Muscle layer of duodenum (tissue), 2 donors: ENCODE data around the gene BRWD1.

Source experiments
- H3K27ac ChIP-seq: one replicate; pipeline ENCODE4 v1.7.0; 2013; ENCODE audit warnings: mild to moderate bottlenecking, low read length
- H3K27me3 ChIP-seq: one replicate; pipeline ENCODE4 v1.7.0; 2013; ENCODE audit warnings: low read depth, mild to moderate bottlenecking, control low read depth, low read length
- H3K36me3 ChIP-seq, 2 donors: one replicate each; pipeline ENCODE4 v1.7.0; 2013; ENCODE audit warnings: low read length in 2 of 2, control low read depth in 1 of 2, mild to moderate bottlenecking in 1 of 2; ENCODE audit not compliant: insufficient read depth in 2 of 2, control insufficient read depth in 1 of 2
- H3K4me1 ChIP-seq, 2 donors: one replicate each; pipeline ENCODE4 v1.7.0; 2013; ENCODE audit warnings: low read length in 2 of 2, mild to moderate bottlenecking in 2 of 2, control low read depth in 1 of 2, moderate library complexity in 1 of 2; ENCODE audit not compliant: insufficient read depth in 2 of 2, control insufficient read depth in 1 of 2
- H3K4me3 ChIP-seq, 2 donors: one replicate each; pipeline ENCODE4 v1.7.0; 2013; ENCODE audit warnings: low read length in 2 of 2, low read depth in 1 of 2, mild to moderate bottlenecking in 1 of 2
- H3K9me3 ChIP-seq, 2 donors: one replicate each; pipeline ENCODE4 v1.7.0; 2013; ENCODE audit warnings: low read length in 2 of 2, control low read depth in 1 of 2, mild to moderate bottlenecking in 1 of 2; ENCODE audit not compliant: control insufficient read depth in 1 of 2
- donor health status: healthy.

The BRWD1 gene

GRCh38 chr21:39326607-39327307 lies 13.3 kb upstream of the BRWD1 start:
- Histone ChIP-seq H3K36me3 (no peaks in the 10 kb centered on the region), H3K4me1 (no peaks in the 10 kb centered on the region), H3K27me3 (no peaks in the 10 kb centered on the region), H3K4me3 (no peak overlapping the region), H3K27ac (no peak overlapping the region), H3K9me3 (no peaks in the 10 kb centered on the region)

GRCh38 chr21:39325458-39325857 lies 12.0 kb upstream of the BRWD1 start:
- H3K9me3 ChIP-seq = no peaks in the 10 kb centered on the region
- no peak overlapping the region for H3K4me3 ChIP-seq
- H3K27ac ChIP-seq = no peak overlapping the region
- no peaks in the 10 kb centered on the region for H3K36me3 ChIP-seq
- H3K4me1 ChIP-seq = no peaks in the 10 kb centered on the region
- H3K27me3 ChIP-seq = no peaks in the 10 kb centered on the region

- Histone ChIP-seq H3K9me3 (no peaks in the 10 kb centered on the region), H3K4me1 (peaks cover 0 to 9% of the 10 kb centered on the region in 2 donors), H3K27ac (no peak overlapping the region), H3K27me3 (no peaks in the 10 kb centered on the region), H3K4me3 (no peak overlapping the region), H3K36me3 (no peaks in the 10 kb centered on the region)
These were observed 8.0 kb upstream of the BRWD1 start for GRCh38 chr21:39321424-39321823.

- no peak overlapping the region for H3K4me3 ChIP-seq
- peaks cover 0 to 9% of the 10 kb centered on the region in 2 donors for H3K4me1 ChIP-seq
- no peaks in the 10 kb centered on the region for H3K27me3 ChIP-seq
- H3K9me3 ChIP-seq = no peaks in the 10 kb centered on the region
- no peaks in the 10 kb centered on the region for H3K36me3 ChIP-seq
- no peak overlapping the region for H3K27ac ChIP-seq
These were observed 6.4 kb upstream of the BRWD1 start for GRCh38 chr21:39319814-39320332.

DNA sequence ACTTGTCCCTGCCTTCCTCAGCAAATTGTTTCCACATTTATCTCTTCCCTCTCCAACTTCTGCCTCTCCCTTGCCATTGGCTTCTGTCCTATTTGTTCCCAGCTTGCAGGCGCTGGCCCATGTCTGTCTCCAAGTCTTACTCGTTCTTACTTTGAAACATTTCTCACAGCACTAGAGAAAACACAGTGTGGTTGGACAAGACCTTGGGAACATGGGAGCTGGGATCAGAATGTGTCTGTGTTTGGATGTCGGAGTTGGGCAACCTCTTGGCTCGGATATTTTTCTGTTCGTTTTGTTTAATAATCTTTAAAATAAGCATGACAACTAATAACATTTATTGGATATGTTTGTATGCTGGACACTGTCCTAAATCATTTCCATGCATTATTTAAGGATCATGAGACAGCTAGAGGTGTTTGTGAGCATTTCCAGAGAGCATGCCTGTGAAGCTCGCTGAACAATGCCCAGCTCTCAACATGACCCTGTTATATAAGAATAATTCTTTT lies 5.9 kb upstream of the BRWD1 start:
- no peaks in the 10 kb centered on the region for H3K27me3 ChIP-seq
- no peak overlapping the region for H3K4me3 ChIP-seq
- peaks cover 0 to 9% of the 10 kb centered on the region in 2 donors for H3K4me1 ChIP-seq
- no peak overlapping the region for H3K27ac ChIP-seq
- no peaks in the 10 kb centered on the region for H3K36me3 ChIP-seq
- H3K9me3 ChIP-seq = no peaks in the 10 kb centered on the region

DNA sequence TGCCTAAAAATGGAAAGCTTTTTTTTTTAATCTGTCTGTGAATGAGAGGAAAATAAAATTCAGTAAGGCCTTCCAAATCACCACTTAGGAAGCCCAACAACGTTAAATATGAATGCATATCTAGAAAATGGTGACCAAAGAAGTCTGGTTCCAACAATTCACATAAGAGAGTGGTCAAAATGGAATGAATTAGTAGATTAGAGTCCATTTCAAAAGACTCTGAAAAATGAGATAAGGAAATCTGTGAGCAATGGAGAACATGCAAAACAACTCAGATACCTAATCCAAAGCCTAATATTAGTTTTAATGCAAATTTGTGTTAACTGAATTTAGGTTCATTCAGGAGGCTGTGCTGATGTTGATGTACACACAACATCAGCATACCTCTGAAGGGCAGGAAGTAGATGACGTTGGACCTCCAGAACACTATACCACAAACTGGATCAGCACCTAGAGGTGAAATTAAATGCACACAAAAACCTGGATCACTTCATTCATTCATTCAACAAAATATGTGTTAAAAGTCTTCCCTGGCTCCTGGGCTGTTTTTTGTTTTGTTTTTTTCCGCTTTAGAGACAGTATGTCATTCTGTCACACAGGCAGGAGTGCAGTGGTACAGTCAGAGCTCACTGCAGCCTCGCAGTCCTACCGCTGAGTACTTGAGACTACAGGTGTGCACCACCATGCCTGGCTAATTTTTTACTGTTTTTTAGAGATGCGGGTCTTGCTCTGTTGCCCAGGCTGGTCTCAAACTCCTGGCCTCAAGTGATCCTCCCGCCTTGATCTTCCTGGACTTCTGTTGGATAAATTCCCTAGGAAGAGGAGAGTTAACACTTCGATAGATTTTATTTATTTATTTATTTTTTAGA lies 4.9 kb upstream of the BRWD1 start:
- no peak overlapping the region for H3K27ac ChIP-seq
- H3K27me3 ChIP-seq = no peaks in the 10 kb centered on the region
- H3K9me3 ChIP-seq = no peaks in the 10 kb centered on the region
- peaks cover 0 to 9% of the 10 kb centered on the region in 2 donors for H3K4me1 ChIP-seq
- H3K36me3 ChIP-seq = no peaks in the 10 kb centered on the region
- H3K4me3 ChIP-seq = no peak overlapping the region

DNA sequence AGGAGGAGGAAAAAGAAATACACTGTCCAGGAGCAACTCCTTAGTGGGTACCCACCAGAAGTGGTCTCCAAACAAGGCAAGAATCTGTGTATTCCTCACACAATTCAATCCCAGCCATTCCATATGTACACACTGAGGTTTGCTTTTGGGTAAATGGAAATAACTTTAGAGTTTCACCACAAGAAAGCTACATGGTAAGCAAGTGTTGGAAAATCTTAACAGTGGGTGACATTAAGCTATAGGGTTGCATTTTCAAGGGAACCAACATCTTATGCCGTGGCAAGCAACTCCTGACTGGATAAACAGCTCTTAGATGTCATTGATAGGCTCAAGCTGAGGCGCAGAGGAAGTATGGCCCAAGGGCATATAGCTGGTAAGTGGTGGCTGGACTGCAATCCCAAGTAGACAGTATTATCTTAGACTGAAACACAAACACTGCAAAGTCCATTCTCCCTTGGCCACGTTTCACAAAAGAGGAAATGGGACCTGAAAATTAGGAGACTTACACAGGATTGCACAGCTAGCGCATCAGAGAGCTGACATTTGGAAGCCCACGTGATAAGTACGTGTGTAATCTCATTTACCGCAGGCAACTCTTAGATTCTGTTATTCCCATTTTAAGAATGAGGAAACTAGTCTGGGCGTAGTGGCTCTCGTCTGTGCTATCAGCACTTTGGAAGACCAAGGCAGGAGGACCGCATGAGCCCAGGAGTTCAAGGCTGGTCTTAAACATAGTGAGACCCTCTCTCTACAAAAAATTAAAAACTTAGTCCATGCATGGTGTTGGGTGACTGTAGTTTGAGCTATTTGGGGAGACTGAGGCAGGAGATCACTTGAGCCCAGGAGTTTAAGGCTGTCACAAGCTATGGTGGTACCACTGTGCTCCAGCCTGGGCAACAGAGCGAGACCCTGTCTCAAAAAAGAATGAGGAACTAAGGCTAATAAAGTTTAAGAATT lies 4.0 kb upstream of the BRWD1 start:
- H3K27me3 ChIP-seq = no peaks in the 10 kb centered on the region
- H3K27ac ChIP-seq = no peak overlapping the region
- H3K9me3 ChIP-seq = no peaks in the 10 kb centered on the region
- no peaks in the 10 kb centered on the region for H3K36me3 ChIP-seq
- H3K4me3 ChIP-seq = no peak overlapping the region
- H3K4me1 ChIP-seq = peaks cover 0 to 9% of the 10 kb centered on the region in 2 donors

GRCh38 chr21:39316729-39317128 lies 3.3 kb upstream of the BRWD1 start:
- Histone ChIP-seq H3K4me3 (no peak overlapping the region), H3K27ac (no peak overlapping the region), H3K27me3 (no peaks in the 10 kb centered on the region), H3K4me1 (peaks cover 0 to 14% of the 10 kb centered on the region in 2 donors), H3K9me3 (no peaks in the 10 kb centered on the region), H3K36me3 (no peaks in the 10 kb centered on the region)

DNA sequence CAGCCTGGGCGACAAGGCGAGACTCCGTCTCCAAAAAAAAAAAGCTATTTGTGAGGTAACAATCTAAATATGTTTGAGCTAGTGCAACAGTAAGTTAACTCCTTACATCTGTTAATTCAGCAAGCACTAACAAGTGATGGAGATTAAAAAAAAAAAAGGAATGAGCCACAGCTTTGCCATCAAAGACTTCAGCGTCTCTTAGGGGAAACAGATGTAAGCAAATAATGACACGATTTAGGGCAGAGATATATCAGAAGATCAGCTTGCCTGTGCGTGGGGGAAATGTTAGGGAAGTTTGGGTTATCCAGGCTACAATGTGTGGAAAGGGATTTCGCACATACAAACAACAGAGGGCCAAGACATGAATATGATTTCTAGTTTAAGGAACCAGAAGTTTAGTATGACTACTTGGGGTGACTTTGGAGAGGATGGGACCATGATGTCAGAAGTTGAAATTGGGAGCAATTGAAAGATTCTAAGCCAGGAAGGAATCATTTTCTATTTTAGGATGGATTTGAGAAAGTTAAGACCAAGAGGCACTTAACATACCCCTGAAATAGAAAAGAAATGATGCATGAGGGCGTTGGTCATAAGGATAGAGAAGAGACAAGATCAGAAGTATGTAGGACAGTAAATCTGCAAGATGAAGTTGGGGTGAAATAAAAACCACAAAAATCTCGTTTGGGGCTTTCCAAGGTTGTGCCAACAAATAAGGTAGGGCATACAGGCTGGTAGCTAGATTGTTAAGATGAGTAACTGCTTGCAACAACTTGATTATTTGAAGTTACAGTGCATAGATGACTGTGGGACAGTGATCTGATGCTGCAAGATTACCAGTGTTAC lies 2.4 kb upstream of the BRWD1 start:
- H3K9me3 ChIP-seq = no peaks in the 10 kb centered on the region
- no peak overlapping the region for H3K27ac ChIP-seq
- H3K4me3 ChIP-seq = no peak overlapping the region
- no peaks in the 10 kb centered on the region for H3K36me3 ChIP-seq
- H3K27me3 ChIP-seq = no peaks in the 10 kb centered on the region
- peaks cover 0 to 21% of the 10 kb centered on the region in 2 donors for H3K4me1 ChIP-seq
